HG03045 (cell line): Measurements from ENCODE around the gene CFAP70.
"Not testable (repeated sequence)": the region's sequence is repeated elsewhere in the genome, so short reads cannot be mapped to it uniquely, and the experiment has no call there.

Experiments
- ATAC-seq: cut with Tn5 transposase; IDR thresholded peaks from one replicate; pipeline ENCODE4 v1.9.1; 2021; ENCODE audit warnings: mild to moderate bottlenecking, moderate library complexity; ENCODE audit not compliant: unreplicated experiment

CFAP70 gene

DNA sequence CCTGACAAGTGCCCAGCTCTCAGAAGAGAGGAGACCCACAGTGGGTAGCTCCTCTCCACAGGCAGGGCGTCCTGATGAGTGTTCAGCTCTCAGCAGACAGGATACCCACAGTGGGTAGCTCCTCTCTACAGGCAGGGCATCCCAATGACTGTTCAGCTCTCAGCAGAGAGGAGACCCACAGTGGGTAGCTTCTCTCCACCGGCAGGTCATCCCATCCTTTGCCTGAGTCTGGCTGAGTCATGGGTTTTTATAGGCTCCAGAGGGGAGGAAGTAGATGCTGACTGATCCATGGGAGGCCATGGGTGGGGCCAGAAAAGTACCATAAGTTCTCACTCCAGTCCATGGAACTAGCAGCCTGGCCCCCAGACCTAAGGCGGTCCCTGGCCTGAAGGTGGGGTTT, 18.5 kb downstream of the CFAP70 start:
- ATAC-seq, result no peak

DNA sequence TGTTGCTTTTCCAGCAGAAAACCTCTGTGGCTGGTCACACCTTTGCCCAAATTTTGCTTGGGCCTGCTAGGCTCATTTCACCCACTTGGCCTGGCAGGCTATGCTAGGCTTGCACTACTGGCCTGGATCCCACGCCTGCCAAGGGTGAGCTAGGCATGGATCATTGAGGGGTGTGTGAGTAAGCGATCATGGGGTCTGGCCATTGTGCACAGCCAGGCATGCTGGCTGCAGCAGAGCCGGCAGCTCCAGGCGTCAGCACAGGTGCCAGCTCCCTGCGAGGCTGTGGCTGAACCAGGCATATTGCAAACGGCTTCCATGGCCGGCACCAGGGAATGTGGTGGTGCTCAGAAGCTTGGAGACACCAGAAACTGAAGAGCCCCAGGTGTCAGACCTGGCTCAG, 19.2 kb downstream of the CFAP70 start:
- ATAC-seq, result no peak

DNA sequence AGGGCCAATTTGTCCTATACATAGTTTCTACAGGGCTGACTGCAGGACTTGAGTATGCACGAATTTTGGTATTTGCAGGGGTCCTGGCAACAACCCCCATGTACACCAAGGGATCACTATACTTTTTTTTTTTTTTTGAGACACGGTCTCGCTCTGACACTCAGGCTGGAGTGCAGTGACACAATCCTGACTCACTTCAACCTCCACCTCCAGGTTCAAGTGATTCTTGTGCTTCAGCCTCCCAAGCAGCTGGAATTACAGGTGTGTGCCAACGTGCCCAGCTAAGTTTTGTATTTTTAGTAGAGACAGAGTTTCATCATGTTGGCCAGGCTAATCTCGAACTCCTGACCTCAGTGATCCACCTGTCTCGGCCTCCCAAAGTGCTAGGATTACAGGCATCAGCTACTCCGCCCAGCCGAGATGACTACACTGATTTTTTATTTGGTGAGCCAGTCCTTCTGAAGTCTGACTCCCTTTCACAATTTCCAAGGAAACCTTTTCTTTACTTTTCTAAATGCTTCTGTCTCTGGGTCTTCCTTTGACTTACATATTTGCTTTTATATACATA, 19.8 kb downstream of the CFAP70 start:
- ATAC-seq, result no peak

DNA sequence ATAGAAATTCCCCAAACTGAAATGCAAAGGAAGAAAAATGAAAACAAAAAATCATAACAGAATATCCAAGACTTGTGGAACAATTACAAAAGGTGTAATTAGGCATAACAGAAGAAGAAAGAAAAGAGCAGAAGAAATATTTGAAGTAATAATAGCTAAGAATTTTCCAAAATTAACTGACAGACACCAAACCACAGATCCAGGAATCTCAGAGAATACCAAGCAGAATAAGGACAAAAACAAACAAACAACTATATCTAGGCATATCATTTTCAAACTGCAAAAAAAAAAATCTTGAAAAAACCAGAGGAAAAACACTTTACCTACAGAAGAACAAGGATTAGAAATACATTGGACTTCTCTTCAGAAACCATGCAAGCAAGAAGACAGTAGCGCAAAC, 25.5 kb downstream of the CFAP70 start:
- no peak for ATAC-seq

DNA sequence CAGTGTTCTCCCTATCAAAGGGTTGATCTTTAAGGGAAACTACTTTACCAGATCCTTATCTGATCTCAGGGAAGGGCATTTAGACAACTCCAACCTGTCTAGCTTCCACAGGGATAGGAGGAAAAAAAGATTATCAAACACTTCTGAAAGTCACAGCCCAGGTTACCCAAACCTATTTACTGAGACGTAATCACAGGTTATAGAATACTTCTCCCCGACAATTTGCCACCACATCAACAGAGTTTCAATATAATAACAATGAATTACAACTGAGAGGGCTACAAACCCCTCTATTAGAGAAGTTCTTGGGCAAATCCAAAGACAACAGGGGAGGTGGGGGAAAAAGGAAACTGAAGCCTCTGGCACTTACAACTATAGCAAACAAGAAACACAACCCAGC, 26.3 kb downstream of the CFAP70 start:
- ATAC-seq, result no peak

DNA sequence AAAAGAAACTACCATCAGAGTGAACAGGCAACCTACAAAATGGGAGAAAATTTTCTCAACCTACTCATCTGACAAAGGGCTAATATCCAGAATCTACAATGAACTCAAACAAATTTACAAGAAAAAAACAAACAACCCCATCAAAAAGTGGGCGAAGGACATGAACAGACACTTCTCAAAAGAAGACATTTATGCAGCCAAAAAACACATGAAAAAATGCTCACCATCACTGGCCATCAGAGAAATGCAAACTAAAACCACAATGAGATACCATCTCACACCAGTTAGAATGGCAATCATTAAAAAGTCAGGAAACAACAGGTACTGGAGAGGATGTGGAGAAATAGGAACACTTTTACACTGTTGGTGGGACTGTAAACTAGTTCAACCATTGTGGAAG, 30.1 kb downstream of the CFAP70 start:
- not testable (repeated sequence) for ATAC-seq

DNA sequence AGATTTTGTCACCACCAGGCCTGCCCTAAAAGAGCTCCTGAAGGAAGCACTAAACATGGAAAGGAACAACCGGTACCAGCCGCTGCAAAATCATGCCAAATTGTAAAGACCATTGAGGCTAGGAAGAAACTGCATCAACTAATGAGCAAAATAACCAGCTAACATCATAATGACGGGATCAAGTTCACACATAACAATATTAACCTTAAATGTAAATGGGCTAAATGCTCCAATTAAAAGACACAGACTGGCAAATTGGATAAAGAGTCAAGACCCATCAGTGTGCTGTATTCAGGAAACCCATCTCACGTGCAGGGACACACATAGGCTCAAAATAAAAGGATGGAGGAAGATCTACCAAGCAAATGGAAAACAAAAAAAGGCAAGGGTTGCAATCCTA, 33.4 kb downstream of the CFAP70 start:
- not testable (repeated sequence) for ATAC-seq

DNA sequence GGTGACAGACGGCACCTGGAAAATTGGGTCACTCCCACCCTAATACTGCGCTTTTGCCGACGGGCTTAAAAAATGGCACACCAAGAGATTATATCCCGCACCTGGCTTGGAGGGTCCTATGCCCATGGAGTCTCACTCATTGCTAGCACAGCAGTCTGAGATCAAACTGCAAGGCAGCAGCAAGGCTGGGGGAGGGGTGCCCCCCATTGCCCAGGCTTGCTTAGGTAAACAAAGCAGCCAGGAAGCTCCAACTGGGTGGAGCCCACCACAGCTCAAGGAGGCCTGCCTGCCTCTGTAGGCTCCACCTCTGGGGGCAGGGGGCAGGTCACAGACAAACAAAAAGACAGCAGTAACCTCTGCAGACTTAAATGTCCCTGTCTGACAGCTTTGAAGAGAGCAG, 35.1 kb downstream of the CFAP70 start:
- not testable (repeated sequence) for ATAC-seq

DNA sequence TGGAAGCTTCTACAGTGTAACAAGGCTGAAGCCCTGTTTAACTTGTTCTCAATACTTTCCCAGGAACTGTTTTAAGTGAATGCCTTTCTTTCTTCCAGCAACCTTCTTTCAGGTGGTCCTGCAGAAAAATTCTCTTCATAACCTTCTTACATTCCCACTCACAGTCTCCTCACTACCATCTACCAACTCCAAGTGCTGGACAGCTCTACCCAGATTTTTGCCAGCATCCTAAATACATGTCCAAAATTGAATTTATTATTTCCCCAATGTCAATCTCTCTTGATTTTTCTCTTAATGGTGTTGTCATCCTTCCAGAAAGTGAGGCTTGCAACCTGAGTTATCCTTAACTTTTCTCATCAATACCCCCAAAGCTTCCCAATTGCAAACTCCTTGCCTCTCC, 48.2 kb downstream of the CFAP70 start:
- ATAC-seq, result no peak

DNA sequence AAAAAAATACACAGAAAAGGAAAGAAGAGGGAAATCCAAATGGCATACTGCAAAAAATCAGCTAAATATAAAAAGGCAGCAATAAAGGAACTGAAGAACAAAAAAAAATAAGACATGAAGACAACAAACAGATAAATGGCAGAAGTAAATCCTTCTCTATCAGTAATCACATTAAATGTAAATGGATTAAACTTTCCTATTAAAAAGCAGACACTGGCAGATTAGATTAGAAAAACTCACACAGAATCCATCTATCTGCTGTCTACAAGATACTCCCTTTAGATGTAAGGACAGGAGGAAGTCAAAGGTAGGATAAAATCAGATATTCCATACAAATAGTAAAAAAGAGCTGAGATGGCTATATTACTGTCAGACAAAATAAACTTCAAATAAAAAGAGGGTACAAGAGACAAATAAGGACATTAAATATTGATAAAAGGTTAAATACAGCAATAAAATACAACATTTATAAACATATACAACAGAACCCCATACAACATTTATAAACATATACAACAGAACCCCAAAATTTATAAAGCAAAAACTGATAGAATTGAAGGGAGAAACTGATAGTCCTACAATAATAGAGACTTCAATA, 51.4 kb downstream of the CFAP70 start:
- no peak for ATAC-seq

DNA sequence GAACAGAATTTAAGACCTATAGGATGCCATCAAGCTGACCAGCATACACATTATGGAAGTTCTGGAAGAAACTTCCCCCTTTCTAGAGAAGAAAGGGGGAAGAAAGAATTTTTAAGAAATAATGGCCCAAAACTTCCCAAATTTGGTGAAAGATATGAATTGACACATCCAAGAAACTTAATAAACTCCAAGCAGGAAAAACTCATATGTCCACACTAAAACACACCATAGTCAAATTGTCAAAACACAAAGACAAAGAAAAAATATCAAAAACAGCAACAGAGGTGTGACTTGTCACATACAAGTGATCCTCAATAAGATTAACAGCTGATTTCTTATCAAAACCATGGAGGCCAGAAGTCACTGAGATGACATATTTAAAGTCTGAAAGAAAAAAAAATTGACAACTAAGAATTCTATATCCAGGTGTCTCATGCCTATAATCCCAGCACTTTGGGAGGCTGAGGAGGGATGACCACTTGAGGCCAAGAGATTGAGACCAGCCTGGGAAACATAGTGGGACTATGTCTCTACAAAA, 52.4 kb downstream of the CFAP70 start:
- ATAC-seq, result no peak

DNA sequence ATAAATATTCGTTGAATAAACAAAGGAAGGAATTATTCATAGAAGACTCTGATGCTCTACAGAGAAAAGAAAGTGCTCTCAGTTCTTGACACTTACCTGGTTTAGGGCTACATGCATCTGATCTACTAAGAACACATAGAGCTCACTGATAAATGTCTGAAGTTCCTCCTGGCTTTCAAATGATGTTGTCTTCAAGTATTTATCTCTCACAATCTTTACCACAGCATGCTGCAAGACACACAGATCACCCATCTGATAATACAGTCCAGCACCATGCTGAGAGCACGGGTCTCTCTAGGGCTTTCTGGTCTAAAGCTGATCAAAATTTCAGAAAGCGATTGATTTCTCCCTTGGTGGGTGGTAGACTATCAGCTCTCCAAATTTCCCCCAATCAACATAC, 61.7 kb downstream of the CFAP70 start:
- ATAC-seq, result no peak

DNA sequence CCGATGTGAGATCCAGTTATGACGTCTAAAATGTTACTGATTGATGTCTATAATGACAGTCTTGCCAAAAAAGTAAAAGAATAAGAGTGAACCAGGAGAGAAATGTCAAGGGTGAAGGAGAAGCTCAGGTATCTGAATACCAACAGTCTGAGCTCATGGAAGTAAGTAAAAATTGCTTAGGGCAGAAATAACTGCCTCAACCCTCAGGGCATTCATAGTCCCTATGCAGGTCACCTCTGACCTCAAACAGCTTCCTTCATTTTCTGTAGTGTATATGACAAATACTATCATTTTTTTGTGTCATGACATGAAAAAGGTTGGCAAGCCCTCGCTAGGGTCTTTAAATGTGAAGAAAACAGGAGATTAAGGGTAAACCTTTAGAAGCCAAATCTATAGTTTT, 65.2 kb downstream of the CFAP70 start:
- no peak for ATAC-seq

DNA sequence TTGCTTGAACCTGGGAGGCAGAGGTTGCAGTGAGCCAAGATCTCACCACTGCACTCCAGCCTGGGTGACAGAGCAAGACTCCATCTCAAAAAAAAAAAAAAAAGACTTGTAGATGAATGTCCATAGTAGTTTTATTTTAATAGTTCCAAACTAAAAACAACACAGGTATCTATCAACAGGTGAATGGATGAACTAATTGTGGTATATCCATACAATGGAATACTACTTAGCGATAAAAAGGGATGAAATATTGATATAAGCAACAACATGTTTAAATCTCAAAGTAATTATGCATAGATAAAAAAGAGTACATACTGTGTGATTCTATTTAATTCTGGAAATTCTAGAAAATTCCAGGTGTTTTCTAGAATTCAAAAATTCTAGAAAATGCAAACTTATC, 68.7 kb downstream of the CFAP70 start:
- ATAC-seq, result no peak

DNA sequence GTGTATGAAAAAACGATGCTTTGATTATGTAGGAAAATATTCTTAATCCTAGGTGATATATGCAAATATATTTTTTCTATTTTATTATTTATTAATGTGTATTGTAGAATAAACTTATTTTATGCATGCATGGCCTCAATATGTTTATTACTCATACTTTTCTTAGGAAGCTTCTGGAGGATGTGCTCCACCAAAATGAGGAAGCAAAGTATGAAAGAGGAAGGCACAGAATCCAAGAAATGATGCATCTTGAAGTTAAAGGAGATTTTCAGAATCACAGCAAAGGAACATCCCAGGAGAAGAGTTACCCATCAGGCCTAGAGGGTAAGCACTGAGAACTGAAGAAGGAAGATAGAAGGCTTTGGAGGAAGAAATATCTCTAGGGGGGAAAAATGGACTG, 71.2 kb downstream of the CFAP70 start:
- ATAC-seq, result no peak

DNA sequence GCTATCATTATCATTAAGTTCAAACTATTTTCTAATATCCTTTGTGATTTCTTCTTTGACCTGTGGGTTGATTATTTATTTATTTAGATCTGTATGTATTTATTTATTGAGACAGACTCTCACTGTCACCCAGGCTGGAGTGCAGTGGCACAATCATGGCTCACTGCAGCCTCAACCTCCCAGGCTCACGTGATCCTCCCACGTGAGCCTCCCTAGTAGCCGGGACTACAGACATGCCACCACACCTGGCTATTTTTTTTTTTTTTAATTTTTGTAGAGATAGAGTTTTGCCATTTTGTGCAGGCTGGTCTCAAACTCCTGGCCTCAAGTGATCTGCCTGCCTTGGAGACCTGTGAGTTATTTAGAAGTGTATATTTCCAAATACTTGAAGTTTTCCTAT, 77.6 kb downstream of the CFAP70 start:
- no peak for ATAC-seq

DNA sequence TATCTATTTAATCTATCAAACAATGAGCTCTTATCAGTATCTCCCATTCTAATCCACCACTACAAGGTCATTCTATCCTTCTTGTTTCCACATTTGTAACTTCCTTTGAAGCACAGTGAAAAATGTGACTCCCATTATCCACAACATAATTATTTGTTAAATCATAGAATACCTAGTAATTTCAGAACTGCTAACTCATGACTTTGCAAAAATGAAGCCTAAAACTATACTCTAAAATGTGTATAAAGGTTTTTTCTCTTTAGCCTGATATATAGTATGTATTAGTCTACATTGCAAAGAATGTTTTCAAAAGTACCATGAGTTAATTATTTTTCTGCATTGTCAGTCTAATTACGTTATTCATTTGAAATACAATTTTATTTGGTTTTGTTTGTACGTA, 94.2 kb downstream of the CFAP70 start:
- ATAC-seq, result no peak

DNA sequence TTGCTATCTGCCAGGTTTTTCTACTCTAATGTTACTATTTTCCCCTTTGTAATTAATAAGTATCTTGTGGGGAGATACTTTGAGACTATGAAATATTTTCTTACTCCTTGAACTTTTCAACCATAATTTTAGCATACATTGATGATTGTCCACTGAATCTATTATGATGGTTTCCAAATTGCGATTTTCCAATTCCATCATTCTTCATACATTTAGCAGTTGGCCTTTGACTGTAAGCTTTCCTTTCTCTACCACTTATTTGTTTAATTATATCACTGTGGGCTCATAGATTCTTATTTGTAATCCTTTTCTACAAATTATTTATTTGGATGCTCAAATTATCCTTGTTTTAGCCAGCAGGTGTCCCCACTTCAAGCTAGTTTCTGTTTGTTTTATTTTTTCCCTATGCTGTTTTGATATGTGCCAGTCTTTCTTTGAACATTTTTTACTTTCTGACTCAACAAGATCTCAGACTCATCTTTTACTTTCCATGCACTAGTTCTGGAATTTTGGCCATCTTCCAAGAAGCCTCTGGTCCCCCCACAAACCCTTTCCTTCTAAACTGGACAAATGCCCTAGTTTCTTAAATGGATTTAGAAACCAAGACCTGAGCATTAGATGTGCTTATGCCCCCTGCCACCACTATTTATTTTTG, 94.8 kb downstream of the CFAP70 start:
- ATAC-seq, result no peak

DNA sequence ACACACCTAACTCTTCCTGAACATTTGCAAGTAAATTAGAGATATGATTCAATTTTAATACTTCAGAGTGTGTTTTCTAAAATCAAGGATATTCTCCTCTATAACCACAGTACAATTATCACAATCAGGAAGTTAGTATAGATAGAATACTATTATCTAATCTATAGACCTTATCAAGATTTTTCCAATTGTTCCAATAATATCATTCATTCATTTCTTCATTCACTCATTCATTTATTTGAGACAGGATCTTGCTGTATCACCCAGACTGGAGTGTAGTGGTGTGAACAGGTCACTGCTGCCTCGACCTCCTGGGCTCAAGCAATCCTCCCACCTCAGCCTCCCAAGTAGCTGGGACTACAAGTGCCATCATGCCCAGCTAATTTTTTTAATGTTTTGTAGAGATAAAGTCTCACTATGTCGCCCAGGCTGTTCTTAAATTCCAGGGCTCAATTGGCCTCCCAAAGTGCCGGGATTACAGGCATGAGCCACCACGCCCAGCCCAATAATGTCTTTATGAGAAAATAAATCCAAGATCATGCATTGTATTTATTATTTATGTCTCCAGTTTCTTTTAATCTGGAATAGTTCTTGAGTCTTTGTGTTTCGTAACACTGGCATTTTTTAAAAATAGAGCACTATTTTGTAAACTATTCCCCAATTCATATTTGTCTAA, 95.6 kb downstream of the CFAP70 start:
- ATAC-seq, result no peak

DNA sequence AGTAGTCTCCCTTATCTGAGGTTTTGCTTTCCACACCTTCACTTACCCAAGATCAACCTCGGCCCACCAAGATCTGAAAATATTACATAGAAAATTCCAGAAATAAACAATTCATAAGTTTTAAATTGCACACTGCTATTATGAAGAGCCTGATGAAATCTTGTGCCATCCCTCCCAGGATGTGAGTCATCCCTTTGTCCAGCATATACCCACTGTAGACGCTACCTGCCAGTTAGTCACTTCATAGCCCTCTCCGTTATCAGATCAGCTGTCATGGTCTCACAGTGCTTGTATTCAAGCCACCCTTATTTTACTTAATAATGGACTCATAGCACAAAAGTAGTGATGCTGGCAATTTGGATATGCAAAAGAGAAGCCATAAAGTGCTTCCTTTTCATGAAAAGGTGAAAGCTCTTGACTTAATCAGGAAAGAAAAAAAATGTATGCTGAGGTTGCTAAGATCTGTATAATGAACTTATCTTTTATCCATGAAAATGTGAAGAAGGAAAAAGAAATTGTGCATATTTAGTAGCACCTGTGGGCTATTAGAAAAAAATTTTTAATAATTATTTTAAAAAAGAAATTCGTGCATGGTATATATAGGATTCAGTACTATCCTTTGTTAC, 96.4 kb downstream of the CFAP70 start:
- no peak for ATAC-seq

DNA sequence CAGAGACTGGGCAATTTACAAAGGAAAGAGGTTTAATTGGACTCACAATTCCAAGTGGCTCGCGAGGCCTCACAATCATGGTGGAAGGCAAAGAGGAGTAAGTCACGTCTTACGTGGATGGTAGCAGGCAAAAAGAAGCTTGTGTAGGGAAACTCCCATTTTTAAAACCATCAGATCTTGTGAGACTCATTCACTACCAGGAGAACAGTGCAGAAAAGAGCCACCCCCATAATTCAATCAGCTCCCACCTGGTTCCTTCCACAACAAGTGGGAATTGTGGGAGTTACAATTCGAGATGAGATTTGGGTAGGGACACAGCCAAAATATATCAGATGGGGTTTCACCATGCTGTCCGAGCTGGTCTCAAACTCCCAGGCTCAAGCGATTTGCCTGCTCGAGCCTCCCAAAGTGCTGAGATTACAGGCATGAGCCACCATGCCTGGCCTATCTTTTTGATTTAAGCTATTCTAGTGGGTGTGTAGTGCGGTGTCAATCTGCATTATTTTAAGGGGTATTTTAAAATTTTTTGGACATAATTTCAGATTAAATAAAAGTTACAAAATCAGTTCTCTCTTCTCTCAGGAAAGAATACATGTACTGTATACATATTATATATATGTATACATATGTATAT, 97.2 kb downstream of the CFAP70 start:
- no peak for ATAC-seq
